Endothelial cell (in vitro differentiated cells): ENCODE results near the gene GON4L. TPM values are rescaled to one million over a fixed set of nuclear protein-coding genes. Genes with fewer than 3 reads are reported as not detected.

Experiments
- DNase-seq: peaks from one replicate; pipeline ENCODE4 v3.0.0; 2021; ENCODE audit warnings: low spot score
- H3K27ac Mint-ChIP-seq: one replicate; pipeline ENCODE4 v1.8.0; 2021; ENCODE audit warnings: mixed read lengths, inconsistent platforms; ENCODE audit not compliant: unreplicated experiment
- H3K27me3 Mint-ChIP-seq: one replicate; pipeline ENCODE4 v1.8.0; 2021; ENCODE audit warnings: mild to moderate bottlenecking, moderate library complexity, mixed read lengths, inconsistent platforms; ENCODE audit not compliant: unreplicated experiment
- H3K36me3 Mint-ChIP-seq: one replicate; pipeline ENCODE4 v1.8.0; 2021; ENCODE audit warnings: mild to moderate bottlenecking, low read depth, mixed read lengths, inconsistent platforms; ENCODE audit not compliant: unreplicated experiment
- H3K4me1 Mint-ChIP-seq: one replicate; pipeline ENCODE4 v1.8.0; 2021; ENCODE audit warnings: mild to moderate bottlenecking, mixed read lengths, inconsistent platforms; ENCODE audit not compliant: unreplicated experiment
- H3K4me3 Mint-ChIP-seq: one replicate; pipeline ENCODE4 v1.8.0; 2021; ENCODE audit warnings: mild to moderate bottlenecking, mixed read lengths, inconsistent platforms; ENCODE audit not compliant: unreplicated experiment
- H3K9me3 Mint-ChIP-seq: one replicate; pipeline ENCODE4 v1.8.0; 2021; ENCODE audit warnings: mixed read lengths, inconsistent platforms; ENCODE audit not compliant: unreplicated experiment
- CTCF ChIP-seq: fragments of 200-600 bp; sonication (generic); IDR thresholded peaks from one replicate; pipeline ENCODE4 v1.5.0; 2021; ENCODE audit warnings: antibody characterized with exemption; ENCODE audit not compliant: unreplicated experiment
- total RNA-seq: library from RNA; stranded (reverse); fragmentation: NEBNext Ultra II Directional; extraction: Animal tissue kit (Norgen Biotek cat#: 25700); gene quantifications from one replicate; pipeline ENCODE4 v1.2.1, GENCODE V29; 2021; ENCODE audit not compliant: unreplicated experiment

Gene GON4L
- total RNA-seq, 1 donor from 2014 or later = 72.7 TPM

GRCh38 chr1:155890251-155890650 lies 33.2 kb upstream of the GON4L start:
- Mint-ChIP-seq H3K4me3 (no peak overlapping the region), H3K27me3 (no peaks in the 10 kb centered on the region), H3K4me1 (peaks cover 7% of the 10 kb centered on the region), H3K36me3 (no peaks in the 10 kb centered on the region), H3K9me3 (no peaks in the 10 kb centered on the region), H3K27ac (no peak overlapping the region)
- TF ChIP-seq CTCF = no peak
- no peak for DNase-seq

GRCh38 chr1:155889566-155889965 lies 32.6 kb upstream of the GON4L start:
- H3K27ac Mint-ChIP-seq = no peak overlapping the region
- no peaks in the 10 kb centered on the region for H3K36me3 Mint-ChIP-seq
- no peak overlapping the region for H3K4me3 Mint-ChIP-seq
- no peak for DNase-seq
- no peaks in the 10 kb centered on the region for H3K27me3 Mint-ChIP-seq
- no peak for TF ChIP-seq CTCF
- H3K9me3 Mint-ChIP-seq = no peaks in the 10 kb centered on the region
- H3K4me1 Mint-ChIP-seq = peaks cover 7% of the 10 kb centered on the region

- H3K27ac Mint-ChIP-seq = no peak overlapping the region
- no peak for DNase-seq
- H3K27me3 Mint-ChIP-seq = peaks cover 2% of the 10 kb centered on the region
- no peaks in the 10 kb centered on the region for H3K36me3 Mint-ChIP-seq
- H3K9me3 Mint-ChIP-seq = no peaks in the 10 kb centered on the region
- no peak overlapping the region for H3K4me3 Mint-ChIP-seq
- TF ChIP-seq CTCF = no peak
- H3K4me1 Mint-ChIP-seq = peaks cover 3% of the 10 kb centered on the region
Measured at GRCh38 chr1:155888481-155888880, 31.5 kb upstream of the GON4L start.

GRCh38 chr1:155884982-155885381 lies 28.0 kb upstream of the GON4L start:
- Mint-ChIP-seq H3K27me3 (peaks cover 5% of the 10 kb centered on the region), H3K27ac (no peak overlapping the region), H3K4me1 (no peaks in the 10 kb centered on the region), H3K36me3 (peaks cover 8% of the 10 kb centered on the region), H3K4me3 (no peak overlapping the region), H3K9me3 (no peaks in the 10 kb centered on the region)
- DNase-seq = no peak
- TF ChIP-seq CTCF = no peak

- Mint-ChIP-seq H3K27ac (no peak overlapping the region), H3K36me3 (peaks cover 8% of the 10 kb centered on the region), H3K4me1 (no peaks in the 10 kb centered on the region), H3K9me3 (no peaks in the 10 kb centered on the region), H3K27me3 (peaks cover 5% of the 10 kb centered on the region), H3K4me3 (no peak overlapping the region)
- TF ChIP-seq CTCF = no peak
- no peak for DNase-seq
Measured at GRCh38 chr1:155884031-155884960, 27.3 kb upstream of the GON4L start.
